ENCODE measurements around the gene ZNF189.
A peak's percentile ranks its signal among the peaks of the same experiment; 100 is the strongest.
"Not testable (repeated sequence)": the region's sequence is repeated elsewhere in the genome, so short reads cannot be mapped to it uniquely, and the experiment has no call there.

Gene ZNF189

GRCh38 chr9:101380295-101380694 lies 18.4 kb upstream of the ZNF189 start:
- DNase-seq (ENCODE audit: low spot score), result no peak

DNA sequence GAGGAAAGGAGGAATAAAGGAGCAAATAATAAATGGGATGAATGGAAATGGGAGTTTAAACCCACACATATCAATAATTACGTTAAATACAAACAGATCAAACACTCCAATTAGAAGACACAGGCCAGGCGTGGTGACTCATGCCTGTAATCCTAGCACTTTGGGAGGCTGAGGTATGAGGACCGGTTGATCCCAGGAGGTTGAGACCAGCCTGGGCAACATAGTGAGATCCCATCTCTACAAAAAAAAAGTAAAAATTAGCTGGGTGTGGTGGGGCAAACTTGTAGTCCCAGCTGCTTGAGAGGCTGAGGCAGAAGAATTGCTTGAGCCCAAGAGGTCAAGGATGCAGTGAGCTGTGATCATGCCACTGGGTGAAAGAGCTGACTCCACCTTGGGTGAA lies 17.5 kb upstream of the ZNF189 start:
- DNase-seq (ENCODE audit: low spot score), result no peak

DNA sequence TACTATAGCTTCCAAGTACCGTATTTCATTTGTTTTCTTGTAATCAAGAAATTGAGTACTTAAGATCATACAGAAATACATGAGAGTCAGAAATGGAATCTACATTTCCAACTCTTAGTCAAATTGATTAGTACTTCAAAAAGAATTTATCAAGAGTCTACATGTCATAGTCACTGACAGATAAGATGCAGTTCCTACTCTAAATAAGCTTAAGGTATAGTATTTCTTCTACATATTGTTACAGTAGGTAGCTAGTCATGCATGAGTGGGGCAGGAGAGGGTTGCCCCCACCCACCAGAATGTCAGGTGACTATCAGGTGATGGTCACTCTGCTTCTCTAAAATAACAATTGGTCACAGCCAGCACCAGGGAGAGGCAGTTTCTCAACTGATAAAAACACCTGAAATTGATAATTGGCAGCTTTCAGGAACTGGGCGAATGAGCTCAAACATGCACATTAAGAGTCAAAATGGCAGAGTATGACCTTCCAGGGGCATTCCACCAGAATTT lies 16.8 kb upstream of the ZNF189 start:
- no peak for DNase-seq (ENCODE audit: low spot score)

- no peak for DNase-seq (ENCODE audit: low spot score)
Observed at GRCh38 chr9:101383361-101383760, 15.3 kb upstream of the ZNF189 start.

DNA sequence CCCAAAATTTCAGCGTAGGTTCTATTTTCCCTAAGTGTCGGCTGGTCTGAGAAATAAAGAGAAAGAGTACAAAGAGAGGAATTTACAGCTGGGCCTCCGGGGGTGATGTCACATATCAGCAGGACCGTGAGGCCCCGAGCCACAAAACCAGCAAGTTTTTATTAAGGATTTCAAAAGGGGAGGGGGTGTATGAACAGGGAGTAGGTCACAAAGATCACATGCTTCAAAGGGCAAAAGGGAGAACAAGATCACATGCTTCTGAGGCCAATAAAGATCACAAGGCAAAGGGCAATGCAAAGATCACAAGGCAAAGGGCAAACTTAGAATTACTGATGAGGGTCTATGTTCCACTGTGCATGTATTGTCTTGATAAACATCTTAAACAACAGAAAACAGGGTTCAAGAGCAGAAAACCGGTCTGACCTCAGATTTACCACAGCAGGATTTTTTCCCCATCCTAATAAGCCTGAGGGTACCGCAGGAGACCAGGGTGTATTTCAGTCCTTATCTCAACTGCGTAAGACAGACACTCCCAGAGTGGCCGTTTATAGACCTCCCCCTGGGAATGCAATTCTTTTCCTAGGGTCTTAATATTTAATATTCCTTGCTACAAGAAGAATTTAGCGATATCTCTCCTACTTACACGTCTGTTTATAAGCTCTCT lies 13.6 kb upstream of the ZNF189 start, which contains the start of gene BAAT:
Gene BAAT, minus strand, starts transcription at position 134 of the 664 bp plus-strand sequence. CDS start 13,602 bp downstream, outside the sequence.
- DNase-seq (ENCODE audit: low spot score), result not testable (repeated sequence)

- peak; percentile 33 for DNase-seq (ENCODE audit: low spot score)
Observed at GRCh38 chr9:101387871-101388506, 10.7 kb upstream of the ZNF189 start.

DNA sequence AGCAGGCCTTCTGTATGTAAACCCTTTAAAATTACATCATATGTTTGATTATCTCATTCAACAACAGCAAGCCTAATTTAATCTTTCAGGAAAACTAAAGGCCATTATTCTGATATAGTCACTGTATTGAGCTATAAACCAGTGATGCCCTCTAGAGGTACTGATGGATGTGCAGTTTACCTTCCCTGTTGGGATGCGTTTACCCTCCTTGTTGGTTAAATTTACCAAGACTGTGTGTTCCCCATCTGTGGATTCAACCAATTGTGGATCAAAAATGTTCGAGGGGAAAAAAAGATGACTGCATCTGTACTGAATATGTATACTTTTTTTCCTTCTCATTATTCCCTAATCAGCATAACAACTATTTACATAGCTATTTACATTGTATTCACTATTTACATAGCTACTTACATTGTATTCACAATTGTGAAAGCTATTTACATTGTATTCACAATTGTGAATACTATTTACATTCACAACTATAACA lies 10.1 kb upstream of the ZNF189 start:
- no peak for DNase-seq (ENCODE audit: low spot score)

DNA sequence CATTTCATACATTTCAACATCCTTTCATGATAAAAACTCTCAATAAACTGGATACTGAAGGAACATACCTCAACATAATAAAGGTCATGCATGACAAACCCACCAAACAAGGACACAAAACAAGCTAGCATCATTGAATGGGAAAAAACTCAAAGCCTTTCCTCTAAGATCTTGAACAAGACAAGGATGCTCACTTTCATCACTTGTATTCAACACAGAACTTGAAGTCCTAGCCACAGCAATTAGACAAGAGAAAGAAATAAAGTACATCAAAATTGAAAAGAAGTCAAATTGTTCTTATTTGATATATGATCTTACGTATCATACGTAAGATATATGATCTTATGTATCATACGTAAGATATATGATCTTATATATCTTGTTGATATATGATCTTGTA lies 5.5 kb upstream of the ZNF189 start:
- DNase-seq (ENCODE audit: low spot score), result no peak

- no peak for DNase-seq (ENCODE audit: low spot score)
Observed at GRCh38 chr9:101394687-101395086, 4.0 kb upstream of the ZNF189 start.

GRCh38 chr9:101397746-101398067 lies 944 bp upstream of the ZNF189 start:
- no peak for DNase-seq (ENCODE audit: low spot score)

GRCh38 chr9:101398930-101399642 lies 435 bp downstream of the ZNF189 start:
- no peak for DNase-seq (ENCODE audit: low spot score)

DNA sequence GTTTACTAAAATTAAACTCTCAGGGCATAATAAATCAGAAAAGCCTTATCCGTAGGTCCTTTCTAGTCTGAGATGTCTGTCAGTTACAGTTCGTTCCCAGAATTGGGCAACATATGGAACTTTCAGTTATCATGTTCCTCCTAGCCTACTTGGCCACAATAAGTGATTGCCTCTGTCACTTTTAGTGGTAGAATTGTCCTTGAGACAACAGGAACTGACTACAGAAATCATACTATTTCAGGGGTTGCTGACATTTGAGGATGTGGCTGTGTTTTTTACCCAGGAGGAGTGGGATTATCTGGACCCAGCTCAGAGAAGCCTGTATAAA lies 956 bp downstream of the ZNF189 start:
- no peak for DNase-seq (ENCODE audit: low spot score)

GRCh38 chr9:101400120-101400519 lies 1.5 kb downstream of the ZNF189 start:
- DNase-seq (ENCODE audit: low spot score), result no peak

DNA sequence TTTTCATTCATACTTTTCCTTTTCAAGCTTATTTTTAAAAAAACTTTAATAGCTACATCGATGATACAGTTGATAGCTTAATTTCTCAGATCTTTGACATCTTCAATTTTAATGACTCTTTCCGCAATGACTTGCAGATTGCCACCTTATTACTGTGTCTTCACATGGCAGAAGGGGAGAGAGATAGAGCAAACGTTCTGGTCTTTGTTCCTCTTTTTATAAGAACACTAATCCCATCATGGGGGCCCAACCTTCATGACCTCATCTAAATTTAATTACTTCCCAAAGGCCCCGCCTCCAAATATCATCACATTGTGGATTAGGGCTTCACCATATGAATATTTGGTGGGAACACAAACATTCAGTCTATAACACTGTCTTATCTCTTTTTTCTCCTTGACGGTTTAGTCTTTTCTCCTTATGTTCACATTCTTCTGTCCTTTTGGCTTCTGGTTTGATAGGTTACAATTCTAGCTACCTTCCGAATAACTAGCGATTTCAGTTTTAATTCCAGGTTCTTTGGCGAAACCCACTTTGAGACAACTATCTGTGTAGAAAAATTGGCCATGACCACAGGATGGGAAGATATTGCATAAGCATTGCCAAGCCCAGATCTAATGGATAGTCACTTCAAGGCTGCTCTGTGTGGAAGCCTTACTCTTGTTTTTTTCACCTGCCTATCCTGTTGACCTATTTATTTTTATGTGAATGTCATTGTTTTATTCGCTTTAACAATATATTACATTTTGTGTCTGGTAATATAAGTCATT lies 5.0 kb downstream of the ZNF189 start:
- DNase-seq (ENCODE audit: low spot score), result no peak

- DNase-seq (ENCODE audit: low spot score), result no peak
Observed at GRCh38 chr9:101408374-101409078, 9.9 kb downstream of the ZNF189 start.

DNA sequence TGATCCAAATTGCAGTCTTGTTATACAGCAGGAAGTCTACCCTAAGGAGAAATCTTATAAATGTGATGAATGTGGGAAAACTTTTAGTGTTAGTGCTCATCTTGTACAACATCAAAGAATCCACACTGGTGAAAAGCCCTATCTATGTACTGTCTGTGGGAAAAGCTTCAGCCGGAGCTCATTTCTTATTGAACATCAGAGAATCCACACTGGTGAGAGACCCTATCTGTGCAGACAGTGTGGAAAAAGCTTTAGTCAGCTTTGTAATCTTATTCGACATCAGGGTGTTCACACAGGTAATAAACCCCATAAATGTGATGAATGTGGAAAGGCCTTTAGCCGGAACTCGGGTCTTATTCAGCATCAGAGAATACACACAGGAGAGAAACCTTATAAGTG lies 10.4 kb downstream of the ZNF189 start:
- DNase-seq (ENCODE audit: low spot score), result no peak

- DNase-seq (ENCODE audit: low spot score), result no peak
Observed at GRCh38 chr9:101414839-101415238, 16.2 kb downstream of the ZNF189 start.

- no peak for DNase-seq (ENCODE audit: low spot score)
Observed at GRCh38 chr9:101415578-101415977, 16.9 kb downstream of the ZNF189 start.

GRCh38 chr9:101417389-101417788 lies 18.7 kb downstream of the ZNF189 start:
- no peak for DNase-seq (ENCODE audit: low spot score)

GRCh38 chr9:101417977-101418376 lies 19.3 kb downstream of the ZNF189 start:
- DNase-seq (ENCODE audit: low spot score), result no peak

- no peak for DNase-seq (ENCODE audit: low spot score)
Observed at GRCh38 chr9:101418518-101419430, 20.1 kb downstream of the ZNF189 start.

Data from CD4-positive, alpha-beta T cell treated with Interleukin-15 for 4 hours (primary cell).